Activated CD4-positive, alpha-beta T cell treated with anti-CD3 and anti-CD28 coated beads, Interleukin-2, amount 50 U/mL, for 48 hours (primary cell): ENCODE measurements around the gene EAPP.
"Not testable (repeated sequence)": the region's sequence is repeated elsewhere in the genome, so short reads cannot be mapped to it uniquely, and the experiment has no call there.

Source experiments
- DNase-seq, 2 experiments: peaks; one replicate each; pipeline ENCODE4 v3.0.0-alpha.2; 2020

The EAPP gene

DNA sequence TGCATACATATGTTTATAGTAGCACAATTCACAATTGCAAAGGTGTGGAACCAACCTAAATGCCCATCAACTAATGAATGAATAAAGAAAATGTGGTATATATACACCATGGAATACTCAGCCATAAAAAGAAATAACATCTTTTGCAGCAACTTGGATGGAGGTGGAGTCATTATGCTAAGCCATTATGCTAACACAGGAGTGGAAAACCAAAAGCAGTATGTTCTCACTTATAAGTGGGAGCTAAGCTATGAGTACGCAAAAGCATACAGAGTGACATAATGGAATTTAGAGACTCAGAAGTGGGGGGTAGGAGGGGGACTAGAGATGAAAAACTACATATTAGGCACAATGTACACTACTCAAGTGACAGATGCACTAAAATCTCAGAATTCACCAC lies 61.2 kb downstream of the EAPP start:
- no peak for DNase-seq

DNA sequence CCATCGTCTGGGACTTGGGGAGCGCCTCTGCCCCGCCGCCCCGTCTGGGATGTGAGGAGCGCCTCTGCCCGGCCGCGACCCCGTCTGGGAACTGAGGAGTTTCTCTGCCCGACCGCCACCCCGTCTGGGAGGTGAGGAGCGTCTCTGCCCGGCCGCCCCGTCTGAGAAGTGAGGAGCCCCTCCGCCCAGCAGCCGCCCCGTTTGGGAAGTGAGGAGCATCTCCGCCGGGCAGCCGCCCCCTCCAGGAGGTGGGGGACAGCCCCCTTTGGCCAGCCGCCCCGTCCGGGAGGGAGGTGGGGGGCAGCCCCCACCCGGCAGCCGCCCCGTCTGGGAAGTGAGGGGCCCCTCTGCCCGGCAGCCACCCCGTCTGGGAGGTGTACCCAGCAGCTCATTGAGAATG lies 63.5 kb downstream of the EAPP start:
- DNase-seq: not testable (repeated sequence)

- no peak for DNase-seq
Measured at GRCh38 chr14:34475163-34475562, 64.3 kb downstream of the EAPP start.

- DNase-seq: no peak
Measured at GRCh38 chr14:34474187-34474679, 65.3 kb downstream of the EAPP start.

DNA sequence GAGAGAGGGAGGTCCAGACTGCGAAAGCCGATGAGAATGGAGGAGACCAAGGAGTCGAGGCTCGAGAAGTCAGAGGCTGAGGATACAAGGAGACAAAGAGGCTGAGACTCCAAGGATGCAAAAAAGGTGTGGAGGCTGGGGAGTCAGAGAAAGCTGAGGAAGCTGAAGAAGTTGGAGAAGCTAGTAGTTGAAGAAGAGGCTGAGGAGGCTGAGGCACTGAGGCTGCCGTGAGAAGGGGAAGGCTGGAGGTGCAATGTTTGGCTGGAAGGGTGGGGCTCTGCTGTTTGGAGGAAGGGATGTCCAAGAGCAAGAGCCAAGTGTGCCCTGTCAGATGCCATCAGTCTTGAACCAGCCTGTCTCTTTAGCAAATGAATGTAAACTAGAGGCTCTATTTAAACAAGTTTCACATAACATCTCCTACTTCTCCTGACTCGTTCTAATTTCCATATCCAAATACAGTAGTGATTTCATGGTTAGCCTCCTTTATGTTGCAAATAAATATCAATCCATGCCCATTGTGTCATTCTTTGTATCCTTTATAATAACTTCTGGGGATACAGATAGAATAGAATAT lies 66.7 kb downstream of the EAPP start:
- DNase-seq: no peak

GRCh38 chr14:34470319-34470718 lies 69.2 kb downstream of the EAPP start:
- DNase-seq: no peak

DNA sequence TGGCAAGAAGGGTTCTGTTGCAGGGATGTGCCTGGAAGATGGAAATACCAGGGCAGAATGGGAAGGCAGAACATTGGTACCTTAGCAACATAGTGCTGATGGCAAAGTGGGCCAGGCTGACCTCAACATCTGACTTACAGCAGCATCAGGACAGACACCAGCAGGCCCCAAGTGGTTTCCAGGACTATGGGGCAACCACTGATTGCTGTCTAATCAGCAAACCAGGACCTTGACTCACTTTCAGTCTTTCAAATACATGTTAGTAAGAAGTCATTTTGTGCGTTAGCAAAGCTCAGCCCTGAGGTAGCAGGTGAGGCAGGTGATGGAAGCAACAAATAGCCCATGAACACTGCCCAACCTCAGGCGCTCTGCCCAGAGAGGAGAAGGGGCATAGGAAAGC lies 72.8 kb downstream of the EAPP start:
- no peak for DNase-seq
